Loucy (cell line): ENCODE measurements around the gene INSIG2.

ENCODE experiments used
- EZH2phosphoT487 ChIP-seq: fragments of 200-600 bp; IDR thresholded peaks from 2 replicates; pipeline ENCODE4 v1.6.1; 2018; ENCODE audit warnings: antibody characterized with exemption, mild to moderate bottlenecking, moderate library complexity, borderline replicate concordance
- TF ChIP-seq, protein P1 (sequence below): fragments of 200-600 bp; sonication (generic); conservative IDR thresholded peaks from 2 replicates; pipeline ENCODE4 v1.5.1; 2014; ENCODE audit warnings: mild to moderate bottlenecking, antibody characterized with exemption, low read length

DNA sequence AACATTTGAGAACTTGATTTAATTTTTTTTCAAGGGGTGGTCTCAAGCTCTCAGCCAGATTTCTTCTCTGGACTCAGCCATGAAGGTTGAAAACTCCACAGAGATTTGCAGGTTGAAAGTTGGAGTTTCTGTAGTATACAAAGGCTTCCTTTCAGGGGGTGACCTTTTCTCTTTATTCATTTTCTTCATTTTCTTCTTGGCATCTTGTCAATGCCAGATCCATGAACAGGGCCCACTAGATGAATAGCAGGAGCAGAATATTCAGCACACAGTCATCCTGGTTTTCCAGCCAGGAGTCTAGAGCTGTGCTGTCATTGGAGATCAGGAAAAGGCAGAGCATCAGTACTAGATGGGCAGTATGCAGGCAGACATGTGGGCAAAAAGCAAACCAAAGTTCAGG is 62.0 kb downstream of the INSIG2 start:
- TF ChIP-seq, protein P1, sequence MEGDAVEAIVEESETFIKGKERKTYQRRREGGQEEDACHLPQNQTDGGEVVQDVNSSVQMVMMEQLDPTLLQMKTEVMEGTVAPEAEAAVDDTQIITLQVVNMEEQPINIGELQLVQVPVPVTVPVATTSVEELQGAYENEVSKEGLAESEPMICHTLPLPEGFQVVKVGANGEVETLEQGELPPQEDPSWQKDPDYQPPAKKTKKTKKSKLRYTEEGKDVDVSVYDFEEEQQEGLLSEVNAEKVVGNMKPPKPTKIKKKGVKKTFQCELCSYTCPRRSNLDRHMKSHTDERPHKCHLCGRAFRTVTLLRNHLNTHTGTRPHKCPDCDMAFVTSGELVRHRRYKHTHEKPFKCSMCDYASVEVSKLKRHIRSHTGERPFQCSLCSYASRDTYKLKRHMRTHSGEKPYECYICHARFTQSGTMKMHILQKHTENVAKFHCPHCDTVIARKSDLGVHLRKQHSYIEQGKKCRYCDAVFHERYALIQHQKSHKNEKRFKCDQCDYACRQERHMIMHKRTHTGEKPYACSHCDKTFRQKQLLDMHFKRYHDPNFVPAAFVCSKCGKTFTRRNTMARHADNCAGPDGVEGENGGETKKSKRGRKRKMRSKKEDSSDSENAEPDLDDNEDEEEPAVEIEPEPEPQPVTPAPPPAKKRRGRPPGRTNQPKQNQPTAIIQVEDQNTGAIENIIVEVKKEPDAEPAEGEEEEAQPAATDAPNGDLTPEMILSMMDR: no peak
- TF ChIP-seq EZH2phosphoT487: no peak
